Ishikawa (cell line): ENCODE results near the gene CHRDL1.

Source experiments
- CEBPB ChIP-seq: IDR thresholded peaks from 2 replicates; pipeline ENCODE4 v1.6.1; 2012
- CREB1 ChIP-seq: IDR thresholded peaks from 2 replicates; pipeline ENCODE4 v1.6.1; 2012; ENCODE audit warnings: low read depth
- EGR1 ChIP-seq: IDR thresholded peaks from 2 replicates; pipeline ENCODE4 v1.6.1; 2012
- EP300 ChIP-seq: IDR thresholded peaks from 2 replicates; pipeline ENCODE4 v1.6.1; 2012; ENCODE audit warnings: borderline replicate concordance
- FOXM1 ChIP-seq: IDR thresholded peaks from 2 replicates; pipeline ENCODE4 v1.6.1; 2012; ENCODE audit warnings: low read depth, borderline replicate concordance
- NFIC ChIP-seq: IDR thresholded peaks from 2 replicates; pipeline ENCODE4 v1.6.1; 2012
- RAD21 ChIP-seq: IDR thresholded peaks from 2 replicates; pipeline ENCODE4 v1.6.1; 2012; ENCODE audit warnings: low read depth
- TAF1 ChIP-seq: IDR thresholded peaks from 2 replicates; pipeline ENCODE4 v1.6.1; 2012; ENCODE audit warnings: low read depth, mild to moderate bottlenecking
- TCF12 ChIP-seq: IDR thresholded peaks from 2 replicates; pipeline ENCODE4 v1.6.1; 2012; ENCODE audit warnings: low read depth
- TEAD4 ChIP-seq: IDR thresholded peaks from 2 replicates; pipeline ENCODE4 v1.6.1; 2012
- YY1 ChIP-seq: IDR thresholded peaks from 2 replicates; pipeline ENCODE4 v1.6.1; 2012; ENCODE audit warnings: low read depth
- ZBTB7A ChIP-seq: IDR thresholded peaks from 2 replicates; pipeline ENCODE4 v1.6.1; 2012; ENCODE audit warnings: low read depth
- TF ChIP-seq, protein P1 (sequence below): IDR thresholded peaks from 2 replicates; pipeline ENCODE4 v1.6.1; 2012
- TF ChIP-seq, protein P2 (sequence below): IDR thresholded peaks from 2 replicates; pipeline ENCODE4 v1.6.1; 2012; ENCODE audit warnings: low read depth, mild to moderate bottlenecking
- TF ChIP-seq, protein P3 (sequence below): IDR thresholded peaks from 2 replicates; pipeline ENCODE4 v1.6.1; 2012

The CHRDL1 gene, protein sequence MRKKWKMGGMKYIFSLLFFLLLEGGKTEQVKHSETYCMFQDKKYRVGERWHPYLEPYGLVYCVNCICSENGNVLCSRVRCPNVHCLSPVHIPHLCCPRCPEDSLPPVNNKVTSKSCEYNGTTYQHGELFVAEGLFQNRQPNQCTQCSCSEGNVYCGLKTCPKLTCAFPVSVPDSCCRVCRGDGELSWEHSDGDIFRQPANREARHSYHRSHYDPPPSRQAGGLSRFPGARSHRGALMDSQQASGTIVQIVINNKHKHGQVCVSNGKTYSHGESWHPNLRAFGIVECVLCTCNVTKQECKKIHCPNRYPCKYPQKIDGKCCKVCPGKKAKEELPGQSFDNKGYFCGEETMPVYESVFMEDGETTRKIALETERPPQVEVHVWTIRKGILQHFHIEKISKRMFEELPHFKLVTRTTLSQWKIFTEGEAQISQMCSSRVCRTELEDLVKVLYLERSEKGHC

DNA sequence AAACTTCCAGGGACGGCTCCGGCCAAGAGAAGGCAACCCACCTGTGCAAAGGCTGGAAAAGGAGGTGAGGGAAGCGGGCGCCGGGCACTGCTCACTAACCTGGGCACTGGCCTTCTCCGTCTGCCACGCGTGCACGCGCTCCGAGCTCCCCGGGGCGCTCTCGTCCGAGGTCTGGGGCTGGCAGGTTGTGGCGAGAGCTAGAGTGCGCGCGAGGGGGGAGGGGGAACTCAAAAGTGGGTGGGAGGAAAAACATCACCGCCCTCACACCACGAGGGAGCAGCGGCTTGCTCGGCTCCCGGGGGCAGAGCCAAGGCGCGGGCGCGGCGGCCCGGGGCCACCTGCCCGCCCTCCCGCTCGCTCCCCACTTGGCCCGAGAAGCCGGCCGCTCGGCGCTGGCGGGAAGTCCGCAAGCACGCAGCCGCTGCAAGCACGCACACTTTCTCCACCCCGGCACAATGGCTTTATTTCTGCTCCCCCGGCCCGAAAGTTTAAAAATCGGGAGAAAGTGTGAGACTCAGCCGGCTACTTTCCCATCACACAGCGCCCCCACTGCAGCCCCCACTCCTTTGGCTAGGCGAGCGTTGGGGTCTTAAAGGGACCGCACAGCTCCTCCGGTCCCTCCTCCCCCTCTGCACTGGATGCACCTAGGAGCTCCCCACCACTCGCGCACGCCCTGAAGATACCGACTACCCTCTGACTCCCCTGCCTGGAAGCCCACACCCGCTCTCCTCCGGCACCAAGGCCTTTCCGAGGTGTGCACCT, at the start of gene CHRDL1:
CHRDL1 (minus strand) TSS at position 173 of the 762 bp plus-strand sequence. CDS start 3,636 bp downstream, outside the sequence.
- TF ChIP-seq TCF12, result no peak
- TF ChIP-seq ZBTB7A, result no peak
- TF ChIP-seq TEAD4, result no peak
- TF ChIP-seq NFIC, result no peak
- TF ChIP-seq, protein P1, sequence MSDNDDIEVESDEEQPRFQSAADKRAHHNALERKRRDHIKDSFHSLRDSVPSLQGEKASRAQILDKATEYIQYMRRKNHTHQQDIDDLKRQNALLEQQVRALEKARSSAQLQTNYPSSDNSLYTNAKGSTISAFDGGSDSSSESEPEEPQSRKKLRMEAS, result no peak
- no peak for TF ChIP-seq CREB1
- no peak for TF ChIP-seq EGR1
- TF ChIP-seq, protein P2, sequence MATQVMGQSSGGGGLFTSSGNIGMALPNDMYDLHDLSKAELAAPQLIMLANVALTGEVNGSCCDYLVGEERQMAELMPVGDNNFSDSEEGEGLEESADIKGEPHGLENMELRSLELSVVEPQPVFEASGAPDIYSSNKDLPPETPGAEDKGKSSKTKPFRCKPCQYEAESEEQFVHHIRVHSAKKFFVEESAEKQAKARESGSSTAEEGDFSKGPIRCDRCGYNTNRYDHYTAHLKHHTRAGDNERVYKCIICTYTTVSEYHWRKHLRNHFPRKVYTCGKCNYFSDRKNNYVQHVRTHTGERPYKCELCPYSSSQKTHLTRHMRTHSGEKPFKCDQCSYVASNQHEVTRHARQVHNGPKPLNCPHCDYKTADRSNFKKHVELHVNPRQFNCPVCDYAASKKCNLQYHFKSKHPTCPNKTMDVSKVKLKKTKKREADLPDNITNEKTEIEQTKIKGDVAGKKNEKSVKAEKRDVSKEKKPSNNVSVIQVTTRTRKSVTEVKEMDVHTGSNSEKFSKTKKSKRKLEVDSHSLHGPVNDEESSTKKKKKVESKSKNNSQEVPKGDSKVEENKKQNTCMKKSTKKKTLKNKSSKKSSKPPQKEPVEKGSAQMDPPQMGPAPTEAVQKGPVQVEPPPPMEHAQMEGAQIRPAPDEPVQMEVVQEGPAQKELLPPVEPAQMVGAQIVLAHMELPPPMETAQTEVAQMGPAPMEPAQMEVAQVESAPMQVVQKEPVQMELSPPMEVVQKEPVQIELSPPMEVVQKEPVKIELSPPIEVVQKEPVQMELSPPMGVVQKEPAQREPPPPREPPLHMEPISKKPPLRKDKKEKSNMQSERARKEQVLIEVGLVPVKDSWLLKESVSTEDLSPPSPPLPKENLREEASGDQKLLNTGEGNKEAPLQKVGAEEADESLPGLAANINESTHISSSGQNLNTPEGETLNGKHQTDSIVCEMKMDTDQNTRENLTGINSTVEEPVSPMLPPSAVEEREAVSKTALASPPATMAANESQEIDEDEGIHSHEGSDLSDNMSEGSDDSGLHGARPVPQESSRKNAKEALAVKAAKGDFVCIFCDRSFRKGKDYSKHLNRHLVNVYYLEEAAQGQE, result no peak
- TF ChIP-seq CEBPB, result no peak
- TF ChIP-seq RAD21, result no peak
- TF ChIP-seq FOXM1, result no peak
- TF ChIP-seq YY1, result no peak
- TF ChIP-seq EP300, result no peak
- TF ChIP-seq, protein P3, sequence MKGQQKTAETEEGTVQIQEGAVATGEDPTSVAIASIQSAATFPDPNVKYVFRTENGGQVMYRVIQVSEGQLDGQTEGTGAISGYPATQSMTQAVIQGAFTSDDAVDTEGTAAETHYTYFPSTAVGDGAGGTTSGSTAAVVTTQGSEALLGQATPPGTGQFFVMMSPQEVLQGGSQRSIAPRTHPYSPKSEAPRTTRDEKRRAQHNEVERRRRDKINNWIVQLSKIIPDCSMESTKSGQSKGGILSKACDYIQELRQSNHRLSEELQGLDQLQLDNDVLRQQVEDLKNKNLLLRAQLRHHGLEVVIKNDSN, result no peak
- no peak; the same call in 1 of the 2 replicates for TF ChIP-seq TAF1

DNA sequence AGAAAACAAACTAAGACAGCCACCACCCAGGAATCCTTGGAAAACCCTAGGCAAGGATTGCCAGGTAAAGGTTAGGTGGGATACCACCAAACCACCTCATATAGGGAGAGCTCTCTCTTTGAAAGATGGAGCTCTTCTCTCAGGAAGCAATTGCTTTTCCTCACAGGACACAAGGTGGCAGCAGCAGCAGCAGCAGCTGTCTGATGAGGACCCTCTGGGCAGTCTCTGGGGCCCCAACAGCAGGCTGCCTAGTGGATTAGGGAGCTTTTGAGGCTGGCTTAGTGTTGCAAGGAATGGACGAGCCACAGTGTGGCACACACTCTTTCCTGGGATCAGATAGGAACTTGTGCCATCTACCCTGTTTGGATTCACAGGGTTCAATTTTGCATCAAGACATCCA, 41.4 kb upstream of the CHRDL1 start:
- no peak for TF ChIP-seq CEBPB
- no peak for TF ChIP-seq TCF12
- no peak for TF ChIP-seq YY1
- no peak for TF ChIP-seq EP300
- TF ChIP-seq, protein P2, result no peak
- no peak for TF ChIP-seq FOXM1
- TF ChIP-seq, protein P1, result no peak
- no peak for TF ChIP-seq RAD21
- no peak for TF ChIP-seq ZBTB7A
- TF ChIP-seq EGR1, result no peak
- TF ChIP-seq, protein P3, result no peak
- TF ChIP-seq TEAD4, result no peak
- no peak for TF ChIP-seq TAF1
- TF ChIP-seq NFIC, result no peak
- TF ChIP-seq CREB1, result no peak

DNA sequence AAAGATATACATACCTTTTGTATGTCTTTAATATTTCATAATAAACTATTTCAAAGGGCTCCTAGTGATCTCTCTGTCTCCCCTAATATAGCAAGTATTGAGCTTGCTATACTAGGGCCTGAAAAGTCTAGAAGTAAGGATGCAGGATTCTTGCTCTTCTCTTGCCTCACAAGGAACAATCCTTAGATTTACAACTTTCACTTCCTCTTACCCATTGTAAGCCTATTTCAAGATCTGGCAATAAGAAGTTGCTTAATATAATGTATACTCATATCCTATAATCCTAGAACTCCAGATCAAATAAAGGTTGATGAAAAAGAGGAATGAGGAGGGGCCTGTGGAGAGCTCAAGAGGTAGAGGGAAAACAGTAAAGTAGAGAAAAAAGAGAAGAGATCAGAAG, 40.8 kb upstream of the CHRDL1 start:
- TF ChIP-seq RAD21 (no peak), TAF1 (no peak), YY1 (no peak), TEAD4 (no peak), EGR1 (no peak), NFIC (no peak), FOXM1 (no peak), TCF12 (no peak)
- TF ChIP-seq, protein P1, result no peak

DNA sequence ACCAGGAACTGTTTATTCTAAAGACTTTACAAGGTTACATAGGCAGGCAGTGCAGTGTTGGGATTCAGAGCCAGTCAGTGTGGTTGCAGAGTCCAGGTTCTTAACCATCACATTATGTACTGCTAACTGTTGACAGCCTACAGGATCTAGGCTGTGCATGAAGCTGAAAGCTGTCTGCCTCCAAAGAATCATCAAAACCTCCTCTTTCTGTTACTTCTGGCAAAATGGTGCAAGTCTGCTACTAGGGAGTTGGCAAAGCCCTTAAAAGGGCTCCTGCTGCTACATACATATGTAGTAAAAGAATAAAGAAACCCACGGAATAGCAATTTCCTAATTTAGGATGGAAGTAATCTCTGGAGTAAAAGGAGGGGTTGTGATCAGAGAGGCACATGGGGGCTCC, 40.4 kb upstream of the CHRDL1 start:
- TF ChIP-seq, protein P3, result no peak
- TF ChIP-seq YY1 (no peak), TCF12 (no peak), RAD21 (no peak), TAF1 (no peak), CEBPB (no peak), NFIC (no peak), EGR1 (no peak), EP300 (no peak)
